Osteocyte (in vitro differentiated cells): ENCODE measurements around the gene RAD51B. TPM values are rescaled to one million over a fixed set of nuclear protein-coding genes. Genes with fewer than 3 reads are reported as not detected.

Source experiments
- DNase-seq: peaks from one replicate; pipeline ENCODE4 v3.0.0; 2021; ENCODE audit warnings: mixed read lengths; ENCODE audit not compliant: unreplicated experiment; ENCODE audit errors: extremely low spot score
- H3K27ac Mint-ChIP-seq: one replicate; pipeline ENCODE4 v1.8.0; 2021; ENCODE audit warnings: mild to moderate bottlenecking, mixed read lengths; ENCODE audit not compliant: unreplicated experiment
- H3K27me3 Mint-ChIP-seq: one replicate; pipeline ENCODE4 v1.8.0; 2021; ENCODE audit warnings: mixed read lengths; ENCODE audit not compliant: unreplicated experiment
- H3K36me3 Mint-ChIP-seq: one replicate; pipeline ENCODE4 v1.8.0; 2021; ENCODE audit warnings: mixed read lengths; ENCODE audit not compliant: unreplicated experiment
- H3K4me1 Mint-ChIP-seq: one replicate; pipeline ENCODE4 v1.8.0; 2021; ENCODE audit warnings: mixed read lengths; ENCODE audit not compliant: unreplicated experiment
- H3K4me3 Mint-ChIP-seq: one replicate; pipeline ENCODE4 v1.8.0; 2021; ENCODE audit warnings: mild to moderate bottlenecking, moderate library complexity, mixed read lengths; ENCODE audit not compliant: unreplicated experiment
- H3K9me3 Mint-ChIP-seq: one replicate; pipeline ENCODE4 v1.8.0; 2021; ENCODE audit warnings: mixed read lengths; ENCODE audit not compliant: unreplicated experiment
- CTCF ChIP-seq: fragments of 200-600 bp; sonication (generic); IDR thresholded peaks from 2 replicates; pipeline ENCODE4 v1.5.0; 2021; ENCODE audit warnings: antibody characterized with exemption, mild to moderate bottlenecking, moderate library complexity
- total RNA-seq: library from RNA; stranded (reverse); gene quantifications from 2 replicates; pipeline ENCODE4 v1.2.1, GENCODE V29; 2021

RAD51B gene
- total RNA-seq, 1 donor from 2014 or later, result 12.7 TPM

GRCh38 chr14:68407285-68407684 lies 587.7 kb downstream of the RAD51B start:
- Mint-ChIP-seq H3K4me1 (peaks cover 30% of the 10 kb centered on the region), H3K36me3 (no peaks in the 10 kb centered on the region), H3K9me3 (no peaks in the 10 kb centered on the region), H3K4me3 (no peak overlapping the region), H3K27me3 (no peaks in the 10 kb centered on the region), H3K27ac (no peak overlapping the region)
- no peak for DNase-seq
- TF ChIP-seq CTCF, result no peak

- TF ChIP-seq CTCF, result no peak
- Mint-ChIP-seq H3K27me3 (no peaks in the 10 kb centered on the region), H3K4me1 (peaks cover 24% of the 10 kb centered on the region), H3K27ac (no peak overlapping the region), H3K36me3 (no peaks in the 10 kb centered on the region), H3K9me3 (no peaks in the 10 kb centered on the region), H3K4me3 (no peak overlapping the region)
- DNase-seq, result no peak
These were observed 588.2 kb downstream of the RAD51B start for GRCh38 chr14:68407825-68408224.

- Mint-ChIP-seq H3K27ac (no peak overlapping the region), H3K27me3 (no peaks in the 10 kb centered on the region), H3K4me1 (peaks cover 16% of the 10 kb centered on the region), H3K9me3 (no peaks in the 10 kb centered on the region), H3K36me3 (no peaks in the 10 kb centered on the region), H3K4me3 (no peak overlapping the region)
- no peak for TF ChIP-seq CTCF
- DNase-seq, result no peak
These were observed 589.1 kb downstream of the RAD51B start for GRCh38 chr14:68408680-68409079.

- no peak for TF ChIP-seq CTCF
- no peaks in the 10 kb centered on the region for H3K36me3 Mint-ChIP-seq
- H3K27ac Mint-ChIP-seq, result peak overlapping the region; percentile 2
- H3K4me1 Mint-ChIP-seq, result peaks cover 19% of the 10 kb centered on the region
- no peak for DNase-seq
- no peaks in the 10 kb centered on the region for H3K27me3 Mint-ChIP-seq
- H3K4me3 Mint-ChIP-seq, result no peak overlapping the region
- H3K9me3 Mint-ChIP-seq, result no peaks in the 10 kb centered on the region
These were observed 589.8 kb downstream of the RAD51B start for GRCh38 chr14:68409387-68409786.

- Mint-ChIP-seq H3K9me3 (no peaks in the 10 kb centered on the region), H3K27ac (no peak overlapping the region), H3K4me1 (peaks cover 16% of the 10 kb centered on the region), H3K4me3 (no peak overlapping the region), H3K27me3 (no peaks in the 10 kb centered on the region), H3K36me3 (no peaks in the 10 kb centered on the region)
- no peak for DNase-seq
- no peak for TF ChIP-seq CTCF
These were observed 593.2 kb downstream of the RAD51B start for GRCh38 chr14:68412505-68413465.
